NT2/D1 (cell line): ENCODE data around the gene ADGRD2.

Experiments used
- SUZ12 ChIP-seq: IDR thresholded peaks from 2 replicates; pipeline ENCODE4 v1.6.1; 2011; ENCODE audit not compliant: insufficient read length, insufficient read depth; ENCODE audit errors: extremely low read depth
- YY1 ChIP-seq: IDR thresholded peaks from 2 replicates; pipeline ENCODE4 v1.6.1; 2011; ENCODE audit not compliant: insufficient read length, insufficient read depth
- ZNF274 ChIP-seq: IDR thresholded peaks from 2 replicates; pipeline ENCODE4 v1.6.1; 2011; ENCODE audit warnings: mild to moderate bottlenecking, low read depth, low read length

DNA sequence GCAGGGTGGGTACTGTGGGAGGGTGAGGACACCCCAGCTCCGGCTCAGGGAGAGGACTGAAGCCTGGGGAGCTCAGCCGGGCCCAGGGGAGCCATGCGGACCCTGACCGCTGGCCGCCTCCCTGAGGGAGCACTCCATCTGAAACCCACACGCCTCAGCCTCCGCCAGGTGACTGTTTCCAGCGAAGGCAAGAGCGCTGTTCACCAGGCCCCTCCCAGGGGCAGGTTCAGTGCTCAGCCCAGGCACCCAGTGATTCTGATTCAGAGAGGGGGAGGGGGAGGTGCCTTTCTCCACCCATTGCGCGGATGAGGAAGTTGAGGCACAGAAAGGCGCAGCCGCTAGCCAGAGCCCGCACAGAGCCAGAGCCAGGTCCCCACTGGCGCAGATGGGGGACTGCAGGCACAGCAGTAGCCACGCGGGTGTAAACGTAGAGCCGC is 27.0 kb downstream of the ADGRD2 start:
- TF ChIP-seq SUZ12, result no peak
- TF ChIP-seq YY1, result no peak
- no peak for TF ChIP-seq ZNF274
